Mucosa of descending colon (tissue), 3 donors: ENCODE results near the gene PIGK. TPM values are rescaled to one million over a fixed set of nuclear protein-coding genes. Genes with fewer than 3 reads are reported as not detected.

Experiments
- ATAC-seq: fragments of 200-7000 bp; cut with Tn5 transposase; one replicate; pipeline ENCODE4 v1.9.1; 2020; ENCODE audit warnings: mild to moderate bottlenecking, moderate library complexity
- DNase-seq, 3 donors: peaks; one replicate each; pipeline ENCODE4 v3.0.0-alpha.2; 2020
- H3K36me3 ChIP-seq: fragments of 200-600 bp; one replicate; pipeline ENCODE4 v1.8.0; 2021; ENCODE audit warnings: low read depth, mild to moderate bottlenecking
- H3K4me1 ChIP-seq: fragments of 200-600 bp; one replicate; pipeline ENCODE4 v1.8.0; 2021; ENCODE audit warnings: low read depth, mild to moderate bottlenecking
- H3K4me3 ChIP-seq: fragments of 200-600 bp; one replicate; pipeline ENCODE4 v1.8.0; 2021; ENCODE audit warnings: mild to moderate bottlenecking
- H3K9me3 ChIP-seq: fragments of 200-600 bp; one replicate; pipeline ENCODE4 v1.8.0; 2021; ENCODE audit warnings: mild to moderate bottlenecking
- CTCF ChIP-seq: fragments of 200-600 bp; IDR thresholded peaks from one replicate; pipeline ENCODE4 v1.8.0; 2022; ENCODE audit warnings: antibody characterized with exemption, mild to moderate bottlenecking
- intact Hi-C, 2 donors: fragments of 100-400 bp; cut with DNase I in 1 of 2; cut with micrococcal nuclease in 1 of 2; formaldehyde crosslinking; loops; one replicate each; pipeline versions ENCODE4 v1.11.0 to v1.11.1; 2022; cut with DNase I, micrococcal nuclease
- total RNA-seq, 3 donors: library from RNA; stranded (reverse); fragmentation: NEBNext Ultra II Directional in 2 of 3; extraction: Animal tissue kit (Norgen Biotek cat#: 25700) in 2 of 3; gene quantifications; one replicate each; pipeline versions ENCODE4 v1.2.1 to v1.2.4, GENCODE V29; 2021 to 2023
- donor health status: DM: no; HTN: no; CAD: no; lungs with moderate emphysema.
- donor health status: DM: no; HTN: no; CAD: no.
- donor health status: DM: no; HTN: yes; CAD: no.

The PIGK gene
- total RNA-seq, 3 donors from 2014 or later: 15.0 to 24.5 (median 16.9) TPM

- no peak for TF ChIP-seq CTCF
- Histone ChIP-seq H3K4me3 (no peak overlapping the region), H3K36me3 (no peaks in the 10 kb centered on the region), H3K9me3 (peaks cover 19% of the 10 kb centered on the region), H3K4me1 (no peaks in the 10 kb centered on the region)
- no peak for ATAC-seq
- intact Hi-C loops: no loop called here
- no peak for DNase-seq
Observed at GRCh38 chr1:77250126-77250525, 30.9 kb upstream of the PIGK start.

- DNase-seq (no peak), ATAC-seq (no peak)
- Histone ChIP-seq H3K4me1 (no peaks in the 10 kb centered on the region), H3K36me3 (no peaks in the 10 kb centered on the region), H3K4me3 (no peak overlapping the region), H3K9me3 (peaks cover 5% of the 10 kb centered on the region)
- TF ChIP-seq CTCF: no peak
- intact Hi-C loops: no loop called here
Observed at GRCh38 chr1:77245830-77246229, 26.6 kb upstream of the PIGK start.

- Histone ChIP-seq H3K4me3 (no peak overlapping the region), H3K36me3 (no peaks in the 10 kb centered on the region), H3K4me1 (no peaks in the 10 kb centered on the region), H3K9me3 (no peaks in the 10 kb centered on the region)
- intact Hi-C loops: no loop called here
- TF ChIP-seq CTCF: no peak
- no peak for DNase-seq
- no peak for ATAC-seq
Observed at GRCh38 chr1:77239311-77239710, 20.1 kb upstream of the PIGK start.

GRCh38 chr1:77238462-77238861, 19.2 kb upstream of the PIGK start:
- TF ChIP-seq CTCF: no peak
- DNase-seq (no peak), ATAC-seq (no peak)
- peaks cover under 1% of the 10 kb centered on the region for H3K9me3 ChIP-seq
- intact Hi-C loops: no loop called here
- H3K4me3 ChIP-seq: no peak overlapping the region
- no peaks in the 10 kb centered on the region for H3K36me3 ChIP-seq
- H3K4me1 ChIP-seq: no peaks in the 10 kb centered on the region

- intact Hi-C loops: no loop called here
- no peak overlapping the region for H3K4me3 ChIP-seq
- no peaks in the 10 kb centered on the region for H3K4me1 ChIP-seq
- DNase-seq (no peak), ATAC-seq (no peak)
- no peaks in the 10 kb centered on the region for H3K36me3 ChIP-seq
- no peak for TF ChIP-seq CTCF
- H3K9me3 ChIP-seq: peaks cover 3% of the 10 kb centered on the region
Observed at GRCh38 chr1:77234943-77235342, 15.7 kb upstream of the PIGK start.

GRCh38 chr1:77234096-77234495, 14.9 kb upstream of the PIGK start:
- Histone ChIP-seq H3K4me1 (no peaks in the 10 kb centered on the region), H3K36me3 (no peaks in the 10 kb centered on the region), H3K9me3 (peaks cover 3% of the 10 kb centered on the region), H3K4me3 (no peak overlapping the region)
- no peak for DNase-seq
- no peak for ATAC-seq
- intact Hi-C loops: no loop called here
- TF ChIP-seq CTCF: no peak
